Left lung (tissue), 10 donors: Measurements from ENCODE around the gene FBXW5. TPM values are rescaled to one million over a fixed set of nuclear protein-coding genes. Genes with fewer than 3 reads are reported as not detected.
A peak's percentile ranks its signal among the peaks of the same experiment; 100 is the strongest.

ENCODE experiments used
- ATAC-seq: fragments of 200-7000 bp; cut with Tn5 transposase; one replicate; pipeline ENCODE4 v1.9.1; 2020; ENCODE audit warnings: moderate library complexity
- DNase-seq, 4 donors: peaks; one replicate each; pipeline ENCODE4 v3.0.0-alpha.2; 2013 to 2020
- H3K27ac ChIP-seq, 2 donors: fragments of 200-600 bp; sonication (generic) in 1 of 2; one replicate each; pipeline versions ENCODE4 v1.5.0 to v1.8.0; 2020 to 2021
- H3K27me3 ChIP-seq, 2 donors: fragments of 200-600 bp; sonication (generic) in 1 of 2; one replicate each; pipeline versions ENCODE4 v1.5.0 to v1.8.0; 2020 to 2021
- H3K36me3 ChIP-seq, 2 donors: fragments of 200-600 bp; sonication (generic) in 1 of 2; one replicate each; pipeline versions ENCODE4 v1.5.0 to v1.8.0; 2020 to 2021
- H3K4me1 ChIP-seq, 2 donors: fragments of 200-600 bp; one replicate each; pipeline ENCODE4 v1.8.0; 2021
- H3K4me3 ChIP-seq, 2 donors: fragments of 200-600 bp; sonication (generic) in 1 of 2; one replicate each; pipeline versions ENCODE4 v1.5.0 to v1.8.0; 2020 to 2021; ENCODE audit warnings: mild to moderate bottlenecking in 1 of 2
- H3K9me3 ChIP-seq, 2 donors: fragments of 200-600 bp; sonication (generic) in 1 of 2; one replicate each; pipeline versions ENCODE4 v1.5.0 to v1.8.0; 2020 to 2021
- CTCF ChIP-seq, 2 donors: fragments of 200-600 bp; sonication (generic) in 1 of 2; IDR thresholded peaks; one replicate each; pipeline versions ENCODE4 v1.5.0 to v1.8.0; 2021; ENCODE audit warnings: antibody characterized with exemption in 2 of 2
- intact Hi-C, 2 donors: fragments of 100-400 bp; cut with DNase I; formaldehyde crosslinking; loops; one replicate each; pipeline versions ENCODE4 v1.11.2 to v1.14.2; 2022
- polyA plus RNA-seq, 6 donors: library from polyadenylated mRNA; unstranded; fragments of 120-200 nt; gene quantifications; one replicate each; pipeline ENCODE4 v1.2.1, GENCODE V29; 2013; ENCODE audit not compliant: insufficient read length in 6 of 6
- total RNA-seq, 2 donors: library from RNA; stranded (reverse); fragmentation: NEBNext Ultra II Directional; extraction: Animal tissue kit (Norgen Biotek cat#: 25700); gene quantifications; one replicate each; pipeline ENCODE4 v1.2.1, GENCODE V29; 2021
- donor health status: DM: no; HTN: yes; CAD: no.
- donor health status: DM: no; HTN: no; CAD: no.

The FBXW5 gene
- total and polyA plus RNA-seq, 8 donors = 33.0 to 111 (median 47.7) TPM

GRCh38 chr9:136961279-136962065 is 16.9 kb upstream of the FBXW5 start:
- TF ChIP-seq CTCF (IDR thresholded peaks at IDR 0.05) = no peak
- Histone ChIP-seq H3K27me3 (peaks cover 0 to 8% of the 10 kb centered on the region in 2 donors), H3K4me1 (peaks cover 0 to 20% of the 10 kb centered on the region in 2 donors), H3K9me3 (no peaks in the 10 kb centered on the region), H3K4me3 (no peak overlapping the region), H3K36me3 (no peaks in the 10 kb centered on the region), H3K27ac (no peak overlapping the region)
- peak; percentile 47 for ATAC-seq
- DNase-seq = no peak
- intact Hi-C loops = no loop called here

GRCh38 chr9:136960938-136961275 is 16.4 kb upstream of the FBXW5 start:
- no peak overlapping the region for H3K27ac ChIP-seq
- intact Hi-C loops = no loop called here
- H3K36me3 ChIP-seq = no peaks in the 10 kb centered on the region

GRCh38 chr9:136960212-136960937 is 15.8 kb upstream of the FBXW5 start:
- Histone ChIP-seq H3K36me3 (no peaks in the 10 kb centered on the region), H3K27me3 (no peaks in the 10 kb centered on the region), H3K27ac (no peak overlapping the region), H3K4me1 (peaks cover 0 to 13% of the 10 kb centered on the region in 2 donors), H3K4me3 (no peak overlapping the region), H3K9me3 (no peaks in the 10 kb centered on the region)
- intact Hi-C loops = no loop called here
- DNase-seq (no peak), ATAC-seq (no peak)
- TF ChIP-seq CTCF (IDR thresholded peaks at IDR 0.05) = no peak

More at GRCh38 chr9:136960938-136961275, 16.4 kb upstream of the FBXW5 start:
- Histone ChIP-seq H3K27me3 (peaks cover 0 to 3% of the 10 kb centered on the region in 2 donors), H3K4me1 (peaks cover 0 to 15% of the 10 kb centered on the region in 2 donors), H3K9me3 (no peaks in the 10 kb centered on the region), H3K4me3 (no peak overlapping the region)
- TF ChIP-seq CTCF (IDR thresholded peaks at IDR 0.05) = no peak
- no peak for DNase-seq
- no peak for ATAC-seq

GRCh38 chr9:136958898-136959850 is 14.6 kb upstream of the FBXW5 start:
- intact Hi-C loops = no loop called here
- Histone ChIP-seq H3K4me3 (no peak overlapping the region), H3K27me3 (no peaks in the 10 kb centered on the region), H3K36me3 (no peaks in the 10 kb centered on the region), H3K9me3 (no peaks in the 10 kb centered on the region), H3K4me1 (peaks cover 0 to 10% of the 10 kb centered on the region in 2 donors), H3K27ac (no peak overlapping the region)
- ATAC-seq = no peak
- TF ChIP-seq CTCF (IDR thresholded peaks at IDR 0.05) = no peak
- no peak for DNase-seq
